Inflammatory macrophage treated with lipopolysaccharide for 4 hours (primary cell): ENCODE data around the gene HERC5.

Experiments used
- DNase-seq: peaks from one replicate; pipeline ENCODE4 v3.0.0-alpha.2; 2020

Gene HERC5

GRCh38 chr4:88448889-88449288, 8.0 kb upstream of the HERC5 start:
- DNase-seq = no peak

GRCh38 chr4:88449290-88449689, 7.6 kb upstream of the HERC5 start:
- no peak for DNase-seq

- no peak for DNase-seq
Measured at GRCh38 chr4:88451205-88451604, 5.7 kb upstream of the HERC5 start.

GRCh38 chr4:88452912-88453311, 4.0 kb upstream of the HERC5 start:
- DNase-seq = no peak

GRCh38 chr4:88457307-88458103, 586 bp downstream of the HERC5 start:
- DNase-seq = peak; percentile 9

GRCh38 chr4:88458104-88458740, 1.3 kb downstream of the HERC5 start:
- DNase-seq = peak; percentile 79

GRCh38 chr4:88465653-88466192, 8.8 kb downstream of the HERC5 start:
- no peak for DNase-seq

- no peak for DNase-seq
Measured at GRCh38 chr4:88467392-88467791, 10.5 kb downstream of the HERC5 start.

- no peak for DNase-seq
Measured at GRCh38 chr4:88477229-88477860, 20.4 kb downstream of the HERC5 start.

GRCh38 chr4:88478247-88478646, 21.3 kb downstream of the HERC5 start:
- DNase-seq = no peak

- no peak for DNase-seq
Measured at GRCh38 chr4:88481537-88481936, 24.6 kb downstream of the HERC5 start.

- no peak for DNase-seq
Measured at GRCh38 chr4:88489100-88489761, 32.3 kb downstream of the HERC5 start.

- DNase-seq = no peak
Measured at GRCh38 chr4:88497859-88498409, 41.0 kb downstream of the HERC5 start.

- DNase-seq = no peak
Measured at GRCh38 chr4:88503344-88503743, 46.4 kb downstream of the HERC5 start.

GRCh38 chr4:88511236-88511635, 54.3 kb downstream of the HERC5 start:
- DNase-seq = no peak

- DNase-seq = no peak
Measured at GRCh38 chr4:88514557-88515511, 57.9 kb downstream of the HERC5 start.

- no peak for DNase-seq
Measured at GRCh38 chr4:88516746-88517145, 59.8 kb downstream of the HERC5 start.

GRCh38 chr4:88517825-88518224, 60.9 kb downstream of the HERC5 start:
- no peak for DNase-seq

GRCh38 chr4:88518911-88519310, 62.0 kb downstream of the HERC5 start:
- DNase-seq = no peak

- peak; percentile 50 for DNase-seq
Measured at GRCh38 chr4:88522702-88523324, 65.9 kb downstream of the HERC5 start.
